Fibroblast of skin of scalp (primary cell): ENCODE results near the gene CAPN10.

ENCODE experiments used
- DNase-seq: peaks from one replicate; pipeline ENCODE4 v3.0.0-alpha.2; 2013

Gene CAPN10

GRCh38 chr2:240575101-240575965 lies 11.2 kb upstream of the CAPN10 start:
- DNase-seq = no peak

GRCh38 chr2:240576036-240576435 lies 10.5 kb upstream of the CAPN10 start:
- DNase-seq = no peak

- no peak for DNase-seq
Observed at GRCh38 chr2:240576436-240577205, 9.9 kb upstream of the CAPN10 start.

GRCh38 chr2:240577281-240578109 lies 9.0 kb upstream of the CAPN10 start:
- DNase-seq = no peak

- DNase-seq = no peak
Observed at GRCh38 chr2:240578110-240578450, 8.5 kb upstream of the CAPN10 start.

- no peak for DNase-seq
Observed at GRCh38 chr2:240578488-240578887, 8.0 kb upstream of the CAPN10 start.

GRCh38 chr2:240579071-240579762 lies 7.3 kb upstream of the CAPN10 start:
- no peak for DNase-seq

- DNase-seq = peak; percentile 24
Observed at GRCh38 chr2:240579771-240580614, 6.5 kb upstream of the CAPN10 start.

- no peak for DNase-seq
Observed at GRCh38 chr2:240581811-240582210, 4.7 kb upstream of the CAPN10 start.

- DNase-seq = no peak
Observed at GRCh38 chr2:240582781-240583180, 3.8 kb upstream of the CAPN10 start.

GRCh38 chr2:240583774-240584173 lies 2.8 kb upstream of the CAPN10 start:
- DNase-seq = no peak

- DNase-seq = peak; percentile 50
Observed at GRCh38 chr2:240584486-240585031, 2.0 kb upstream of the CAPN10 start.

- no peak for DNase-seq
Observed at GRCh38 chr2:240585101-240585500, 1.4 kb upstream of the CAPN10 start.

- no peak for DNase-seq
Observed at GRCh38 chr2:240585681-240586197, 795 bp upstream of the CAPN10 start.

- no peak for DNase-seq
Observed at GRCh38 chr2:240586919-240587800, 626 bp downstream of the CAPN10 start.

- DNase-seq = no peak
Observed at GRCh38 chr2:240588006-240588655, 1.6 kb downstream of the CAPN10 start.

GRCh38 chr2:240588669-240589068 lies 2.1 kb downstream of the CAPN10 start:
- DNase-seq = no peak

- DNase-seq = no peak
Observed at GRCh38 chr2:240589375-240589774, 2.8 kb downstream of the CAPN10 start.

GRCh38 chr2:240589850-240590525 lies 3.5 kb downstream of the CAPN10 start:
- no peak for DNase-seq
